ENCODE data around the gene WSCD2.

- TF ChIP-seq CTCF (IDR thresholded peaks at IDR 0.05; ENCODE audit: low read length) = no peak
- TF ChIP-seq EZH2 (optimal IDR thresholded peaks at IDR 0.05; ENCODE audit: low read depth, low read length) = no peak
These were observed 80.9 kb downstream of the WSCD2 start for GRCh38 chr12:108210001-108210400.
